Thyroid gland (tissue), 4 donors: ENCODE data around the gene C10orf67.

Experiments
- POLR2A ChIP-seq, 2 donors: fragments of 450-650 bp; IDR thresholded peaks; one replicate each; pipeline ENCODE4 v1.6.1; 2017; ENCODE audit warnings: antibody characterized with exemption in 2 of 2, mild to moderate bottlenecking in 2 of 2, moderate library complexity in 1 of 2
- TF ChIP-seq, protein P1 (sequence below), 6 experiments: fragments of 200-600 bp in 3 of 6; fragments of 450-650 bp in 3 of 6; sonication (generic) in 3 of 6; IDR thresholded peaks; one replicate each; pipeline ENCODE4 v1.5.1; 2016 to 2019; ENCODE audit warnings: antibody characterized with exemption in 6 of 6, mild to moderate bottlenecking in 2 of 6, inconsistent platforms in 1 of 6, moderate library complexity in 1 of 6

DNA sequence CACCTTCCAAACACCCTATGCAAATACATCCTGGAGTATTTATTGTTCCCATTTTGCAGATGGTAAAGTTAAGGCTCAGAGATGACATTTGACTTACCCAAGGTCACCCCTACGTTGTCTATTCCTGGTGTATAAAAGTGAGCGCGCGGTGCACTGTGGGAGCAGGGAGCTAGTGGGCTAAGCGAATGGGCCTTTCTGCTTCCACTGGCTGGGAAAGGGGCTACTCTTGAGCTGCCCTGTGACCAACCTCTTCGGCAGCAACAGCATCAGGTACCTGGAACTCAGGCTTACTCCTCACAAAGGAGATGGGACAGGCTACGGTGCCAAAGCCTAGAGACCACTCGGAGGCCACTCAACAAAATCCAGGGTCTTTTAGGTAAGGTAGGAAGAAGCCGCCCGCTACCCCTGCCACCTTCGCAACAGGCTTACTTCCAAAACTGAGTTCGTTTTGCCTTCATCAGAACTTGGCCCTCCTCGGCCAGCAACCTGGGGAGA, 150.1 kb downstream of the C10orf67 start:
- TF ChIP-seq, protein P1, sequence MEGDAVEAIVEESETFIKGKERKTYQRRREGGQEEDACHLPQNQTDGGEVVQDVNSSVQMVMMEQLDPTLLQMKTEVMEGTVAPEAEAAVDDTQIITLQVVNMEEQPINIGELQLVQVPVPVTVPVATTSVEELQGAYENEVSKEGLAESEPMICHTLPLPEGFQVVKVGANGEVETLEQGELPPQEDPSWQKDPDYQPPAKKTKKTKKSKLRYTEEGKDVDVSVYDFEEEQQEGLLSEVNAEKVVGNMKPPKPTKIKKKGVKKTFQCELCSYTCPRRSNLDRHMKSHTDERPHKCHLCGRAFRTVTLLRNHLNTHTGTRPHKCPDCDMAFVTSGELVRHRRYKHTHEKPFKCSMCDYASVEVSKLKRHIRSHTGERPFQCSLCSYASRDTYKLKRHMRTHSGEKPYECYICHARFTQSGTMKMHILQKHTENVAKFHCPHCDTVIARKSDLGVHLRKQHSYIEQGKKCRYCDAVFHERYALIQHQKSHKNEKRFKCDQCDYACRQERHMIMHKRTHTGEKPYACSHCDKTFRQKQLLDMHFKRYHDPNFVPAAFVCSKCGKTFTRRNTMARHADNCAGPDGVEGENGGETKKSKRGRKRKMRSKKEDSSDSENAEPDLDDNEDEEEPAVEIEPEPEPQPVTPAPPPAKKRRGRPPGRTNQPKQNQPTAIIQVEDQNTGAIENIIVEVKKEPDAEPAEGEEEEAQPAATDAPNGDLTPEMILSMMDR (IDR thresholded peaks at IDR 0.05), result no peak
- TF ChIP-seq POLR2A (IDR thresholded peaks at IDR 0.05), result no peak
